H1 (cell line): ENCODE results near the gene LRP8.

ENCODE experiments used
- CTCF ChIP-seq, 3 experiments: IDR thresholded peaks; 1 replicate in 2 of 3; 2 replicates in 1 of 3; pipeline versions ENCODE4 v1.5.1 to v1.6.1; 2011; ENCODE audit warnings: low read length in 3 of 3, mild to moderate bottlenecking in 3 of 3, inconsistent platforms in 2 of 3, low read depth in 1 of 3, moderate library complexity in 1 of 3; ENCODE audit not compliant: insufficient read depth in 1 of 3; ENCODE audit errors: control extremely low read depth in 1 of 3
- HDAC2 ChIP-seq, 2 experiments: fragments of 300-600 bp in 1 of 2; sonication (generic) in 1 of 2; IDR thresholded peaks; 2 replicates each; pipeline ENCODE4 v1.6.1; 2011 to 2012; ENCODE audit warnings: low read depth in 2 of 2, low read length in 2 of 2, mild to moderate bottlenecking in 2 of 2, moderate library complexity in 2 of 2, borderline replicate concordance in 1 of 2, inconsistent platforms in 1 of 2
- JUN ChIP-seq: IDR thresholded peaks from 2 replicates; pipeline ENCODE4 v1.6.1; 2011; ENCODE audit warnings: low read depth, mild to moderate bottlenecking, improper control_type of control experiment, low read length
- JUND ChIP-seq: IDR thresholded peaks from 2 replicates; pipeline ENCODE4 v1.6.1; 2011; ENCODE audit warnings: mild to moderate bottlenecking, improper control_type of control experiment, low read length
- POLR2AphosphoS5 ChIP-seq: IDR thresholded peaks from 2 replicates; pipeline ENCODE4 v1.6.1; 2011; ENCODE audit warnings: low read depth, low read length
- RXRA ChIP-seq: IDR thresholded peaks from 2 replicates; pipeline ENCODE4 v1.6.1; 2011; ENCODE audit warnings: low read depth, mild to moderate bottlenecking, low read length, moderate library complexity; ENCODE audit not compliant: insufficient read depth
- SIN3A ChIP-seq, 2 experiments: IDR thresholded peaks in 1 of 2; conservative IDR thresholded peaks in 1 of 2; 2 replicates each; pipeline ENCODE4 v1.6.1; 2011 to 2012; ENCODE audit warnings: low read length in 2 of 2, improper control_type of control experiment in 1 of 2, low read depth in 1 of 2, mild to moderate bottlenecking in 1 of 2
- SP1 ChIP-seq: IDR thresholded peaks from 2 replicates; pipeline ENCODE4 v1.6.1; 2011; ENCODE audit warnings: low read depth, low read length
- TAF1 ChIP-seq: IDR thresholded peaks from 2 replicates; pipeline ENCODE4 v1.6.1; 2011; ENCODE audit warnings: mild to moderate bottlenecking, low read depth, low read length
- ZNF274 ChIP-seq: IDR thresholded peaks from 2 replicates; pipeline ENCODE4 v1.7.0; 2012; ENCODE audit warnings: low read length, borderline replicate concordance; ENCODE audit errors: extremely low read depth

- TF ChIP-seq JUN (no peak), TAF1 (no peak), CTCF (IDR thresholded peaks at IDR 0.05; ENCODE audit: control extremely low read depth in 1 of 3, insufficient read depth in 1 of 3, low read depth in 1 of 3, low read length in 3 of 3) (no peak), SIN3A (conservative IDR thresholded peaks at IDR 0.05 in 1 of 2, IDR thresholded peaks at IDR 0.05 in 1 of 2; ENCODE audit: low read depth in 1 of 2, low read length in 2 of 2) (no peak; a peak in 1 of 4 replicates), SP1 (no peak), POLR2AphosphoS5 (no peak), HDAC2 (IDR thresholded peaks at IDR 0.05; ENCODE audit: borderline replicate concordance in 1 of 2, low read depth in 2 of 2, low read length in 2 of 2) (no peak), ZNF274 (no peak), JUND (no peak), RXRA (no peak)
Observed at GRCh38 chr1:53288002-53288789, 39.7 kb downstream of the LRP8 start.
